Endodermal cell (in vitro differentiated cells): ENCODE measurements around the gene RMC1. TPM values are rescaled to one million over a fixed set of nuclear protein-coding genes. Genes with fewer than 3 reads are reported as not detected.

Experiments used
- DNase-seq: peaks from one replicate; pipeline ENCODE4 v3.0.0-alpha.2; 2017
- H3K27ac ChIP-seq: 2 replicates; pipeline ENCODE4 v1.5.1; 2013; ENCODE audit warnings: mild to moderate bottlenecking, low read depth, low read length, moderate library complexity
- H3K27me3 ChIP-seq: 2 replicates; pipeline ENCODE4 v1.6.1; 2013; ENCODE audit warnings: mild to moderate bottlenecking, low read length, moderate library complexity; ENCODE audit not compliant: insufficient read depth, control insufficient read depth, poor library complexity, severe bottlenecking
- H3K36me3 ChIP-seq: 2 replicates; pipeline ENCODE4 v1.7.0; 2013; ENCODE audit warnings: mild to moderate bottlenecking, low read length, moderate library complexity; ENCODE audit not compliant: control insufficient read depth, insufficient read depth
- H3K4me1 ChIP-seq: one replicate; pipeline ENCODE4 v1.7.0; 2013; ENCODE audit warnings: low read length; ENCODE audit not compliant: control insufficient read depth, insufficient read depth
- H3K4me3 ChIP-seq: 2 replicates; pipeline ENCODE4 v1.5.1; 2013; ENCODE audit warnings: mild to moderate bottlenecking, low read length, moderate library complexity
- H3K9ac ChIP-seq: 2 replicates; pipeline ENCODE4 v1.6.1; 2013; ENCODE audit warnings: mild to moderate bottlenecking, low read length, moderate library complexity; ENCODE audit not compliant: poor library complexity, severe bottlenecking; ENCODE audit errors: extremely low read depth
- H3K9me3 ChIP-seq: 2 replicates; pipeline ENCODE4 v1.6.1; 2013; ENCODE audit warnings: mild to moderate bottlenecking, low read length, moderate library complexity; ENCODE audit not compliant: control insufficient read depth
- H3K27ac Mint-ChIP-seq: 2 replicates; pipeline ENCODE4 v1.8.0; 2020; ENCODE audit warnings: mixed read lengths
- H3K27me3 Mint-ChIP-seq: 2 replicates; pipeline ENCODE4 v1.8.0; 2021; ENCODE audit warnings: mild to moderate bottlenecking, mixed read lengths; ENCODE audit not compliant: insufficient read depth
- H3K36me3 Mint-ChIP-seq: 2 replicates; pipeline ENCODE4 v1.8.0; 2020; ENCODE audit warnings: low read depth, mixed read lengths
- H3K4me1 Mint-ChIP-seq: 2 replicates; pipeline ENCODE4 v1.8.0; 2020; ENCODE audit warnings: mixed read lengths
- H3K4me3 Mint-ChIP-seq: 2 replicates; pipeline ENCODE4 v1.8.0; 2020; ENCODE audit warnings: mild to moderate bottlenecking, moderate library complexity, mixed read lengths
- H3K9me3 Mint-ChIP-seq: 2 replicates; pipeline ENCODE4 v1.8.0; 2020; ENCODE audit warnings: mild to moderate bottlenecking, mixed read lengths
- CTCF ChIP-seq: fragments of 200-600 bp; sonication (generic); conservative IDR thresholded peaks from 2 replicates; pipeline ENCODE4 v1.5.0; 2021; ENCODE audit warnings: antibody characterized with exemption, mild to moderate bottlenecking
- whole genome bisulfite sequencing, 2 experiments: methylation state at CpG; one replicate each; pipeline versions ENCODE4 v1.1.5 to v1.1.7; 2013; ENCODE audit warnings: missing lambda C conversion rate in 2 of 2, mixed read lengths in 1 of 2; ENCODE audit not compliant: insufficient coverage in 1 of 2, insufficient read length in 1 of 2; 5-methylcytosine and 5-hydroxymethylcytosine counted together
- total RNA-seq, 2 donors: library from RNA; stranded (reverse); fragmentation: NEBNext Ultra II Directional in 1 of 2; extraction: Animal tissue kit (Norgen Biotek cat#: 25700) in 1 of 2; gene quantifications; 2 replicates in 1 of 2; 3 replicates in 1 of 2; pipeline ENCODE4 v1.2.1, GENCODE V29; 2021

Gene RMC1
- total RNA-seq, 2 donors from 2014 or later: 18.3 to 19.1 TPM

GRCh38 chr18:23560186-23560585 is 56.9 kb downstream of the RMC1 start:
- Histone ChIP-seq H3K36me3 (peaks cover 69% of the 10 kb centered on the region), H3K4me3 (no peak overlapping the region), H3K4me1 (no peaks in the 10 kb centered on the region), H3K27ac (no peak overlapping the region), H3K9ac (no peak overlapping the region), H3K27me3 (no peaks in the 10 kb centered on the region), H3K9me3 (no peaks in the 10 kb centered on the region)
- Mint-ChIP-seq H3K4me1 (peaks cover 7% of the 10 kb centered on the region), H3K36me3 (peaks cover 71% of the 10 kb centered on the region), H3K4me3 (no peak overlapping the region), H3K27me3 (no peaks in the 10 kb centered on the region), H3K27ac (no peak overlapping the region), H3K9me3 (no peaks in the 10 kb centered on the region)
- DNase-seq: no peak
- WGBS, 2 experiments: 96 to 100% methylated on average over 3 to 4 of the region's 4 CpGs
- TF ChIP-seq CTCF: no peak

GRCh38 chr18:23563377-23564043 is 60.2 kb downstream of the RMC1 start:
- Mint-ChIP-seq H3K36me3 (peaks cover 67% of the 10 kb centered on the region), H3K27ac (no peak overlapping the region), H3K27me3 (no peaks in the 10 kb centered on the region), H3K4me3 (no peak overlapping the region), H3K9me3 (no peaks in the 10 kb centered on the region), H3K4me1 (peaks cover 7% of the 10 kb centered on the region)
- Histone ChIP-seq H3K36me3 (peaks cover 69% of the 10 kb centered on the region), H3K27ac (no peak overlapping the region), H3K4me3 (no peak overlapping the region), H3K9ac (no peak overlapping the region), H3K27me3 (no peaks in the 10 kb centered on the region), H3K9me3 (no peaks in the 10 kb centered on the region), H3K4me1 (no peaks in the 10 kb centered on the region)
- 95 to 100% methylated on average over 2 of the region's 2 CpGs for WGBS, 2 experiments
- TF ChIP-seq CTCF: no peak
- DNase-seq: no peak

- Mint-ChIP-seq H3K9me3 (no peaks in the 10 kb centered on the region), H3K4me1 (peaks cover 7% of the 10 kb centered on the region), H3K36me3 (peaks cover 71% of the 10 kb centered on the region), H3K27ac (no peak overlapping the region), H3K27me3 (no peaks in the 10 kb centered on the region), H3K4me3 (no peak overlapping the region)
- WGBS, 2 experiments: 94% methylated on average over 3 of the region's 3 CpGs
- no peak for TF ChIP-seq CTCF
- no peak overlapping the region for H3K9ac ChIP-seq
- no peak for DNase-seq
- peaks cover 75% of the 10 kb centered on the region for H3K36me3 ChIP-seq
- no peak overlapping the region for H3K4me3 ChIP-seq
- no peaks in the 10 kb centered on the region for H3K4me1 ChIP-seq
- no peak overlapping the region for H3K27ac ChIP-seq
- H3K27me3 ChIP-seq: no peaks in the 10 kb centered on the region
- no peaks in the 10 kb centered on the region for H3K9me3 ChIP-seq
These were observed 62.7 kb downstream of the RMC1 start for GRCh38 chr18:23565916-23566547.
